HPDE6-E6E7 (cell line): Measurements from ENCODE around the gene PHF1.
A peak's percentile ranks its signal among the peaks of the same experiment; 100 is the strongest.
"Not testable (repeated sequence)": the region's sequence is repeated elsewhere in the genome, so short reads cannot be mapped to it uniquely, and the experiment has no call there.

Experiments used
- DNase-seq: peaks from one replicate; pipeline ENCODE4 v3.0.0; 2011; ENCODE audit warnings: missing footprints; ENCODE audit errors: extremely low spot score

PHF1 gene

GRCh38 chr6:33391922-33392594 lies 18.8 kb upstream of the PHF1 start:
- DNase-seq: no peak

- no peak for DNase-seq
These were observed 18.2 kb upstream of the PHF1 start for GRCh38 chr6:33392595-33392948.

- no peak for DNase-seq
These were observed 17.8 kb upstream of the PHF1 start for GRCh38 chr6:33392979-33393378.

GRCh38 chr6:33397541-33397940 lies 13.3 kb upstream of the PHF1 start:
- no peak for DNase-seq

DNA sequence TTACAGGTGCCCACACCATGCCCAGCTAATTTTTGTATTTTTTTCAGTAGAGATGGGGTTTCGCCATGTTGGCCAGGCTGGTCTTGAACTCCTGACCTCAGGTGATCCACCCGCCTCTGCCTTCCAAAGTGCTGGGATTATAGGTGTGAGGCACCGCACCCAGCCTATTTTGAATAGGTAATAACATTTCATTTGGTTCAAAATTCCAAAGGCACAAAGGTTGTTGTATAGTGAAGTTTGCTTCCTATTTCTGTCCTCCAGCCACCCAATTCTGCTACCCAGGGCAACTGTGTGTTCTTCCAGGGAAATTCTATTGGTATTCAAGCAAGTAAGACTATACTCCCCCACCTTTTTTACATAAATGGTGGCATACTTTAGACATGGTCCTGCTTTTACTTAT lies 12.2 kb upstream of the PHF1 start:
- DNase-seq: not testable (repeated sequence)

- DNase-seq: not testable (repeated sequence)
These were observed 10.9 kb upstream of the PHF1 start for GRCh38 chr6:33399881-33400280.

DNA sequence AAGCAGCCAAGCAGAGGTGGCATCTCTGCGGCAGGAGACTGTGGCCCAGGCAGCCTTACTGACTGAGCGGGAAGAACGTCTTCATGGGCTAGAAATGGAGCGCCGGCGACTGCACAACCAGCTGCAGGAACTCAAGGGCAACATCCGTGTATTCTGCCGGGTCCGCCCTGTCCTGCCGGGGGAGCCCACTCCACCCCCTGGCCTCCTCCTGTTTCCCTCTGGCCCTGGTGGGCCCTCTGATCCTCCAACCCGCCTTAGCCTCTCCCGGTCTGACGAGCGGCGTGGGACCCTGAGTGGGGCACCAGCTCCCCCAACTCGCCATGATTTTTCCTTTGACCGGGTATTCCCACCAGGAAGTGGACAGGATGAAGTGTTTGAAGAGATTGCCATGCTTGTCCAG lies 5.9 kb upstream of the PHF1 start:
- no peak for DNase-seq

GRCh38 chr6:33405386-33405940 lies 5.4 kb upstream of the PHF1 start:
- no peak for DNase-seq

DNA sequence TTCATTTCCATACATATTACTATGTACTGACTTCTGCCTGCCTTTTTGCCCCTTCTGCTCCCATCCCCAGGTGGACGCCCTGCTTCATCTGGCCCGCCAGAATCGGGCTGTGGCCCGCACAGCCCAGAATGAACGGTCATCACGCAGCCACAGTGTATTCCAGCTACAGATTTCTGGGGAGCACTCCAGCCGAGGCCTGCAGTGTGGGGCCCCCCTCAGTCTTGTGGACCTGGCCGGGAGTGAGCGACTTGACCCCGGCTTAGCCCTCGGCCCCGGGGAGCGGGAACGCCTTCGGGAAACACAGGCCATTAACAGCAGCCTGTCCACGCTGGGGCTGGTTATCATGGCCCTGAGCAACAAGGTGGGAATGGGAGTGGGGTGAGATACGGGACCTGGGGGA lies 4.7 kb upstream of the PHF1 start:
- DNase-seq: no peak

- DNase-seq: no peak
These were observed 3.6 kb upstream of the PHF1 start for GRCh38 chr6:33407132-33407718.

DNA sequence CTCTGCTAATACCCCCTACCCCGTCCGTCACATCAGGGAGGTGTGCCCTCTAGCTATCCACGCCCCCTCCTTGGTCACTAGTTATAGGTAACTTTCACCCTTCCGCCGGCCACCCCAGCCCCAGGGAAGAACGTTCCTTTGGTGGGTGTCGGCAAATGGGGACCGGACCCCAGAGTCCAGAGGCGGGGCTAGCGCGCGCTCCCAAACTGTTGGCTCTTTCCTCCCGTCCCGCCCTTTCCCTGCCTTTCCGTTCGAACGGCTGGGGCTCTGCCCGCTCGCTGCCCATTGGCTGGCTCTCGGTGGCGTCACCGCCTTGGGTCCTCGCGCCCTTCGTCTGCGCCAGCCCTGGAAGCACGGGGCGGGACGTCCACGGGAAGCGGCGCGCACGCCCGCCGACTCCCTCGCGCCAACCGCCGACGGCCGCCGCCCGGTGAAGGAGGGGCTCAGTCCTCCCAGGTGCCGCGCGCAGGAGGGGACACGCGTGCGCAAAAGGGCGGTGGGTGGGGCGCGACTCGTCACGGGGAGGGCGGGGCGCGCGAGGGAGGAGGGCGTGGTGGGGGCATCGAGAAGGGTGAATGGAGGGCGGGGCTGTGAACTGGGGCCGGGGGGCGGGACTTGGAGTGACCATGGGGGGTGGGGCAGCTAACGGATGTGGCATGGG lies 634 bp upstream of the PHF1 start:
- peak; percentile 99 for DNase-seq

DNA sequence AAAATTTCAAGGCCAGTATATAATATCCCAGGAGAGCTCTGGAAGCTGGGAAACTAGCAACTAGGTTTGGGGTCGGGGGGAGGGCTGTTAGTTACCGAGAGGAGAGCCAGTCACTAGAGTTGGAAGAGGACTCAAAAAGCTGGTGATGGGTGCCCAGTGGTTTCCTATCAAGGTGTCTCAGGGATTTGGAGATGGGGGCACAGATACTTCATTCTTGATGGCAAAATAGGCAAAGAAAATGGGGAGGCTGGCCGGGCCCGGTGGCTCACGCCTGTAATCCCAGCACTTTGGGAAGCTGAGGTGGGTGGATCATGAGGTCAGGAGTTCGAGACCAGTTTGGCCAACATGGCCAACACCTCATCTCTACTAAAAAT lies 805 bp downstream of the PHF1 start:
- no peak for DNase-seq

DNA sequence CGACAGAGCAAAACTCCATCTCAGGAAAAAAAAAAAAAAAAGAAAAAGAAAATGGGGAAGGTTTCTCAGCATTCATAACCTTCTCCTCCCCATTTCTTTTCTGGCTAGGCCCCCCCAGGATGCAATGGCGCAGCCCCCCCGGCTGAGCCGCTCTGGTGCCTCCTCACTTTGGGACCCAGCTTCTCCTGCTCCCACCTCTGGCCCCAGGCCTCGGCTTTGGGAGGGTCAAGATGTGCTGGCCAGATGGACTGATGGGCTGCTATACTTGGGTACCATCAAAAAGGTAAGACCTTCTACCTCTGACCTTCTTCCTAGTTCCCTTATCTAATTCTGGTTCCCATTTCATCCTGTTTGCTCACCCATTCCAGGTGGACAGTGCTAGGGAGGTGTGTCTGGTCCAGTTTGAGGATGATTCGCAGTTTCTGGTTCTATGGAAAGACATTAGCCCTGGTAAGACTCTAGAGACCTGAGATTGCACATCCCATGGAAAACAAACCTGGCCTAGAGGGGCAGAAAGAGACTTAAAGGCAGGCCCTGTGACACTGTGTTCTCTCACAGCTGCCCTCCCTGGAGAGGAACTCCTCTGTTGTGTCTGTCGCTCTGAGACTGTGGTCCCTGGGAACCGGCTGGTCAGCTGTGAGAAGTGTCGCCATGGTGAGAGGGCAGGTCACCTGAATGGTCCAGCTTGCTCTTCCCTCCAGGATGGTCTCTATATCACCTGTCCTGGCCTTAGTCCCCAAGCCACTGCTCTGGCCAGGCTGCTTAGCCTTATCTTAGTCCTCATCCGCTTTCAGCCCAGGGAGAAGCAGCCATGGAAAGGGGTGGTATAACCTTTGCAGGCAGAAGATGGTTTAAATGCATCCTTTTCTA lies 1.6 kb downstream of the PHF1 start:
- DNase-seq: no peak

GRCh38 chr6:33413241-33414120 lies 2.7 kb downstream of the PHF1 start:
- DNase-seq: no peak

- DNase-seq: no peak
These were observed 3.9 kb downstream of the PHF1 start for GRCh38 chr6:33414592-33415271.

GRCh38 chr6:33415831-33416230 lies 5.0 kb downstream of the PHF1 start:
- DNase-seq: no peak

DNA sequence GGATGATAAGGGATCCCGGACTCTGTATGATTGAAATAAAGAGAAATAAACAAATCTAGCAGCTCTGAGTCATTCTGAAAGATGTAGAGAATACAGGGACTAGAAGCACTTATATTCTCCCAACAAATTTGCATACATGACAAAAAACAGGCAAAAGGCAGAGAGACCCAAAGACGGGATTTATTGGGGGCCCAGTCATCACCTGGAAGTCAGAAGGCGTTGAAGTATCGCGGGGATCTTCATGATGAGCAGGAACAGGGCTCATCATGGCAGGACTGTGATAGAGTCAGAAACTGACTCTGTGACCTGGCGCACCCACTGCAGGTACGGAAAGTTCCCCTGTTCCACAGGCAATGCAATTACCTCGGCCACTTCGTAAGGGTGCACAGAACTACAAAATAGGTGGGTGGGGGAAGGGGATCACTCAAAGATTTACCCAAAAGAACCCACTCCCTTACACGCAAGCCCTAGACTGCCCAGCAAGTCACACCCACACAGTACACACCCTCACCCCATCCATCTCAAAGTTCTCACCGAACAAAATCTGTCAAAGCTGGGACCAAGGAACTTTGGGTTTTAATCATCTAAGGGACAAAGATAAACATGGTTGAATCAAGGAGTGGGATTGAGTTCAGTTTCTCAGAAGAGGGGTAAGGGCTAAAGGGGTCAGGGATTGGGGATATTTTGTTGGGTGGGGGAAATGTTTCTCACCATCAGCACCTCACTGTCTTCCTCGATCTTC lies 5.7 kb downstream of the PHF1 start:
- no peak for DNase-seq

DNA sequence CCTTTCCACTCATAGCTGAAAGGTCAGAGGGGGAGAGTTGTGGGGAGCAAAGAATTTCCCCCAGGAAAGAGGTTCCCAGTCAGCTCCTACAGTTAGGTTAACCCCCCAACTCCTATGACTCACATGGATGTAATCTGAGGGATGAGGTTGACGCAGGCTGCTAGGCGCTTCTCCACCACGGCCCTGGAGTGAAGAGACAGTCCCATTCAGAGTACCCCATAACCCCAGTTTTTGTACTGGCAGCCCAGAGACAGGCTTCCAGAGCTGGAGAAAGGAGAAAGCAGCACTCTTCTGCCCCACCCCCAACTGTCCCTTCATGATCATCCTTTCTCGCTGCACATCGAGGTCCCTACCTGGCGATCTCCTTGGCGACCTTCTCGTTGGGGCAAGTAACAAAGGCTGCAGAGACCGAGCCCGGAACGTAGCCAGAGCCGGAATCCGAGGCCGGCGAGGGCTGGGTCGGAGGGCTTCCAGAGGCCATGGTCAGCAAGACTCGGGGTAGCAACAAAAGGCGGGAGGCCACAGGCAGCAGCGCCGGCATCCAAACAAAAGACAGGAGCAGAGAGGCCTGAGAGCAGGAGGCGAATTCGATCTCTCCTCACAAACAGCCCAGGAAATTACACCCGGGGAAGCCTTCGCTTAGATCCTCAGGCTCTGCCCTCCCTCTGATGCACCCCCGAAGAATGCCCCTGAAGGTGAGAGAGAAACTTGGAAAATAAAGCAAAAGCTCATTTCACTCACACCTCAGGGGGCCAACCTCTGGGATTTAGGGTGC lies 6.5 kb downstream of the PHF1 start:
- DNase-seq: no peak
